Kidney (tissue), 14 donors: ENCODE measurements around the gene STXBP6. TPM values are rescaled to one million over a fixed set of nuclear protein-coding genes. Genes with fewer than 3 reads are reported as not detected.

ENCODE experiments used
- DNase-seq, 5 donors: peaks; one replicate each; pipeline ENCODE4 v3.0.0-alpha.2; 2013 to 2020
- FAIRE-seq: peaks from 2 replicates; lab custom pipeline; 2012; peaks lifted over from hg19 to GRCh38; lab: Jason Lieb, UNC
- H3K27ac ChIP-seq, 2 donors: one replicate each; pipeline ENCODE4 v1.7.0; 2013; ENCODE audit warnings: low read depth in 2 of 2, low read length in 2 of 2, inconsistent platforms in 1 of 2
- H3K27me3 ChIP-seq: one replicate; pipeline ENCODE4 v1.7.1; 2013; ENCODE audit warnings: low read length, inconsistent platforms; ENCODE audit not compliant: control insufficient read depth, insufficient read depth
- H3K36me3 ChIP-seq, 3 donors: one replicate each; pipeline versions ENCODE4 v1.7.0 to v1.7.1; 2013; ENCODE audit warnings: low read length in 3 of 3, control low read depth in 1 of 3, inconsistent platforms in 1 of 3; ENCODE audit not compliant: insufficient read depth in 3 of 3, control insufficient read depth in 2 of 3
- H3K4me1 ChIP-seq, 3 donors: one replicate each; pipeline versions ENCODE4 v1.7.0 to v1.7.1; 2013; ENCODE audit warnings: low read length in 3 of 3, inconsistent platforms in 1 of 3, low read depth in 1 of 3; ENCODE audit not compliant: control insufficient read depth in 2 of 3, insufficient read depth in 2 of 3
- H3K4me3 ChIP-seq, 3 donors: one replicate each; pipeline versions ENCODE4 v1.7.0 to v1.8.1; 2013; ENCODE audit warnings: low read length in 3 of 3, control low read depth in 1 of 3, inconsistent platforms in 1 of 3
- H3K9ac ChIP-seq, 3 donors: one replicate each; pipeline versions ENCODE4 v1.7.0 to v1.7.1; 2013; ENCODE audit warnings: low read length in 3 of 3, control low read depth in 1 of 3, inconsistent platforms in 1 of 3
- H3K9me3 ChIP-seq, 3 donors: one replicate each; pipeline versions ENCODE4 v1.7.0 to v1.7.1; 2013; ENCODE audit warnings: low read length in 3 of 3, control low read depth in 1 of 3, inconsistent platforms in 1 of 3; ENCODE audit not compliant: control insufficient read depth in 2 of 3, insufficient read depth in 1 of 3
- CTCF ChIP-seq: IDR thresholded peaks from 3 replicates; pipeline ENCODE4 v1.5.1; 2012; ENCODE audit warnings: mild to moderate bottlenecking, moderate library complexity, borderline replicate concordance; ENCODE audit not compliant: insufficient read depth; ENCODE audit errors: extremely low read depth
- intact Hi-C: fragments of 100-400 bp; cut with DNase I; formaldehyde crosslinking; loops from one replicate; pipeline ENCODE4 v1.11.1; 2022
- polyA plus RNA-seq: library from polyadenylated mRNA; stranded (reverse); fragments of 350-450 nt; fragmentation: Illumina TruSeq; extraction: RNeasy Lipid Tissue Mini Kit (QIAGEN cat#74804); gene quantifications from one replicate; pipeline ENCODE4 v1.2.3, GENCODE V29; 2014; ENCODE audit warnings: low read depth, low replicate concordance; ENCODE audit not compliant: insufficient read depth
- total RNA-seq: library from RNA; stranded (reverse); fragmentation: NEBNext Ultra II Directional; extraction: Animal tissue kit (Norgen Biotek cat#: 25700); gene quantifications from one replicate; pipeline ENCODE4 v1.2.1, GENCODE V29; 2021
- donor health status: control.
- donor health status: control.
- donor health status: control.
- donor health status: control.
- donor health status: control.
- donor health status: DM: yes; HTN: yes; CAD: no.
- donor health status: Normal renal cell carcinoma (clear cell type).

STXBP6 gene
- total and polyA plus RNA-seq, 2 donors from 2014 or later, result 2.8 to 3.9 TPM

DNA sequence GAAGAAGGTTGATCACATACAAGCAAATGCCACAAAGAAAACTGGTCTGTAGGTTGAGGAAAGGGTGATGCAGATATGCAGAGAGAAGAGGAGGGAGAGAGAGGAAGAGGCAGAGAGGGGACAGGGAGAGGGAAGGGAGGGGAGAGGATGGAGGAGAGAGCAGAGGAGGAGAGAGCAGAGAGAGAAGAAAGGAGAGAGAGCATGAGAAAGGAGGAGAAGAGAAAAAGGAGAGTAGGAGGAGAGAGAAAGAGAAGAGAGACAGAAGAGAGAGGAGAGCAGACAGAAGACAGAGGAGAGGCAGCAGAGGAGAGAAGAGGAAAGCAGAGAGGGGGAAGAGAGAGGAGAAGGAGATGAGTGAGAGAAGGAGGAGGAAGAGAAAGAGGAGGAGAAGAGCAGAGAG is 59.2 kb downstream of the STXBP6 start:
- Histone ChIP-seq H3K27ac (no peak overlapping the region), H3K9me3 (no peaks in the 10 kb centered on the region), H3K27me3 (no peaks in the 10 kb centered on the region), H3K4me3 (no peak overlapping the region), H3K36me3 (no peaks in the 10 kb centered on the region), H3K4me1 (peaks cover 0 to 9% (median under 1%) of the 10 kb centered on the region in 3 donors), H3K9ac (no peak overlapping the region)
- DNase-seq (no peak), FAIRE-seq (no peak)
- intact Hi-C loops, result no loop called here
- TF ChIP-seq CTCF, result no peak

DNA sequence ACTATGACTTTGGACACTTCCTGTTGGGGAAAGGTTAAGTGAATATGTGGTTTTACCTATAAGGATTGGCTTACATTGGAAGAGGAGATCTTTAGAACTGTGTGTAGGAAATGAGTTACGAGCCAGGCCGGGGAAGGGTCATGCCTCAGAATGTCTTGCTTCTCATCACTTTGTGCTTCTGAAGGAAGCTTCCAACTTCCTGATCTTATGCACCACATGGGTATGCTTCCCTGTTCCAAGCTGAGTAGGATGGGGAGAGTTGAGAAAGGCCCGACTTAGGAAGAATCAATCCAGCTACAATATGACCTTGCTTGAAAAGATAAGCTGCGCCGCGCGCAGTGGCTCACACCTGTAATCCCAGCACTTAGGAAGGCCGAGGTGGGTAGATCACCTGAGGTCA is 59.9 kb downstream of the STXBP6 start:
- no peaks in the 10 kb centered on the region for H3K27me3 ChIP-seq
- FAIRE-seq, result no peak
- H3K27ac ChIP-seq, result no peak overlapping the region
- H3K4me1 ChIP-seq, result peaks cover 0 to 16% (median 5%) of the 10 kb centered on the region in 3 donors
- H3K9me3 ChIP-seq, result no peaks in the 10 kb centered on the region
- no peak overlapping the region for H3K9ac ChIP-seq
- no peak for TF ChIP-seq CTCF
- H3K4me3 ChIP-seq, result no peak overlapping the region
- no peaks in the 10 kb centered on the region for H3K36me3 ChIP-seq
- intact Hi-C loops, result no loop called here
- DNase-seq, result no peak

DNA sequence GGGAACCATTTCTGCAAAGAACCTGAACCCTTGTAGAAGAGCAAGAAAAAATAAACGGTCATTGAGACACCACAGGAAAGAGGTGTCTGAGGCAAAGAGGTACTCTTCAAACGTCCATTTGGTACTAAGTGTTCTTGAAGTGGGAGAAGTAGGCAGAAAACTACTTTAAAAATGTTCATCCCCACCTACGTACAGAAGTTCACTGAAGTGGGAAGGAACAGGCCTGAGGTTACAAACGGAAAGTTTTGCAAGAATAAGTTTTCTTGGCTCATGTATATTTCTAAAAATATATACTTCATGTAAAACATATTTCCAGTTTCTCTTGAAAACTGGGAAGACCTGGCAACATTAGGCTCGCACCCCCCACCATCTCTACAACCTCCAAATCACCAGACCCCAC is 61.2 kb downstream of the STXBP6 start:
- TF ChIP-seq CTCF, result no peak
- peaks cover 0 to 18% (median 5%) of the 10 kb centered on the region in 3 donors for H3K4me1 ChIP-seq
- no peaks in the 10 kb centered on the region for H3K9me3 ChIP-seq

More for the DNA sequence above, 61.2 kb downstream of the STXBP6 start:
- H3K9ac ChIP-seq, result no peak overlapping the region
- no peaks in the 10 kb centered on the region for H3K36me3 ChIP-seq
- DNase-seq, result no peak
- no peak for FAIRE-seq
- intact Hi-C loops, result no loop called here
- H3K27me3 ChIP-seq, result no peaks in the 10 kb centered on the region
- H3K4me3 ChIP-seq, result no peak overlapping the region
- H3K27ac ChIP-seq, result no peak overlapping the region
